ENCODE data around the gene KCTD7.
"Not testable (repeated sequence)": the region's sequence is repeated elsewhere in the genome, so short reads cannot be mapped to it uniquely, and the experiment has no call there.

The KCTD7 gene

DNA sequence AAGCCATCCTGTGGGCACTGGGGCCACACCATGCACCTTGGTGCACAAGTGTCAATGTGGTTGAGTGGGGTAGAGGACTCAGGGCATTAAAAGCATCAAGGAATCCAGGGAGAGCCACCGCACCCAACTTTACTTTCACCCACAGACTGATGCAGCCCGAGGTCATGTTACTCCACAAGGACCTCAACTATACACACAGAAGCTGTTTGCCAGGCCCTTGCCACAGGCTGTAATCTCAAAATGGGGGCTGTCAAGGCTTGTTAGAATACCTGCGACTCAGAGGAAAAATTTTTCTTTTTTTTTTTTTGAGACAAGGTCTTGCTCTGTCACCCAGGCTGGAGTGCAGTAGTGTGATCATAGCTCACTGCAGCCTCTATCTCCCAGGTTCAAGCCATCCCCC lies 26.5 kb upstream of the KCTD7 start:
- no peaks in the 10 kb centered on the region for H3K36me3 ChIP-seq (ENCODE audit: control insufficient read depth, insufficient read depth, low read length)
- no peak overlapping the region for H3K4me3 ChIP-seq (ENCODE audit: low read depth, low read length)
- H3K79me2 ChIP-seq, result no peaks in the 10 kb centered on the region
- TF ChIP-seq, protein P1, sequence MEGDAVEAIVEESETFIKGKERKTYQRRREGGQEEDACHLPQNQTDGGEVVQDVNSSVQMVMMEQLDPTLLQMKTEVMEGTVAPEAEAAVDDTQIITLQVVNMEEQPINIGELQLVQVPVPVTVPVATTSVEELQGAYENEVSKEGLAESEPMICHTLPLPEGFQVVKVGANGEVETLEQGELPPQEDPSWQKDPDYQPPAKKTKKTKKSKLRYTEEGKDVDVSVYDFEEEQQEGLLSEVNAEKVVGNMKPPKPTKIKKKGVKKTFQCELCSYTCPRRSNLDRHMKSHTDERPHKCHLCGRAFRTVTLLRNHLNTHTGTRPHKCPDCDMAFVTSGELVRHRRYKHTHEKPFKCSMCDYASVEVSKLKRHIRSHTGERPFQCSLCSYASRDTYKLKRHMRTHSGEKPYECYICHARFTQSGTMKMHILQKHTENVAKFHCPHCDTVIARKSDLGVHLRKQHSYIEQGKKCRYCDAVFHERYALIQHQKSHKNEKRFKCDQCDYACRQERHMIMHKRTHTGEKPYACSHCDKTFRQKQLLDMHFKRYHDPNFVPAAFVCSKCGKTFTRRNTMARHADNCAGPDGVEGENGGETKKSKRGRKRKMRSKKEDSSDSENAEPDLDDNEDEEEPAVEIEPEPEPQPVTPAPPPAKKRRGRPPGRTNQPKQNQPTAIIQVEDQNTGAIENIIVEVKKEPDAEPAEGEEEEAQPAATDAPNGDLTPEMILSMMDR (IDR thresholded peaks at IDR 0.05), result no peak
- no peak overlapping the region for H3K9ac ChIP-seq
- H3K9me3 ChIP-seq (ENCODE audit: control insufficient read depth, low read length), result no peaks in the 10 kb centered on the region
- no peaks in the 10 kb centered on the region for H3K27me3 ChIP-seq (ENCODE audit: control insufficient read depth, insufficient read depth, low read length)
- H2AFZ ChIP-seq, result no peak overlapping the region
- H3K4me1 ChIP-seq, result peaks cover 4% of the 10 kb centered on the region
- no peak overlapping the region for H3K27ac ChIP-seq
- no peak overlapping the region for H3K4me2 ChIP-seq (ENCODE audit: low read length)

DNA sequence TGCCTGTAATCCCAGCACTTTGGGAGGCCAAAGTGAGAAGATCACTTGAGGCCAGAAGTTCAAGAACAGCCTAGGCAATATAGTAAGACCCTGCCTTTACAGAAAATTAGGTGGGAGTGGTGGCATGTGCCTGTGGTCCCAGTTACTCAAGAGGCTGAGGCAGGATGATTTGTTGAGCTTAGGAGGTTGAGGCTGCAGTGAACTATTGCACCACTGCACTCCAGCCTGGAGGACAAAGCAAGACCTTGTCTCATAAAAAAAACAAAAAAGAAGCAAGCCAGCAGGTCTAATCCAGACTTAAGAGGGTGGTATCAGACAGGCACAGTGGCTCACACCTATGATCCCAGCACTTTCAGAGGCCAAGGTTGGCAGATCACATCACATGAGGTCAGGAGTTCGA lies 24.5 kb upstream of the KCTD7 start:
- H3K27me3 ChIP-seq (ENCODE audit: control insufficient read depth, insufficient read depth, low read length), result no peaks in the 10 kb centered on the region
- no peak overlapping the region for H3K4me2 ChIP-seq (ENCODE audit: low read length)
- H3K36me3 ChIP-seq (ENCODE audit: control insufficient read depth, insufficient read depth, low read length), result no peaks in the 10 kb centered on the region
- no peaks in the 10 kb centered on the region for H3K9me3 ChIP-seq (ENCODE audit: control insufficient read depth, low read length)
- no peak overlapping the region for H2AFZ ChIP-seq
- H3K27ac ChIP-seq, result no peak overlapping the region
- H3K4me1 ChIP-seq, result no peaks in the 10 kb centered on the region
- H3K4me3 ChIP-seq (ENCODE audit: low read depth, low read length), result no peak overlapping the region
- no peaks in the 10 kb centered on the region for H3K79me2 ChIP-seq
- TF ChIP-seq, protein P1 (IDR thresholded peaks at IDR 0.05), result no peak
- no peak overlapping the region for H3K9ac ChIP-seq

- H3K36me3 ChIP-seq (ENCODE audit: control insufficient read depth, insufficient read depth, low read length); H3K4me2 ChIP-seq (ENCODE audit: low read length); H3K27ac ChIP-seq; H3K79me2 ChIP-seq; H3K9ac ChIP-seq; H3K4me1 ChIP-seq; H2AFZ ChIP-seq; H3K4me3 ChIP-seq (ENCODE audit: low read depth, low read length); H3K9me3 ChIP-seq (ENCODE audit: control insufficient read depth, low read length); H3K27me3 ChIP-seq (ENCODE audit: control insufficient read depth, insufficient read depth, low read length): not testable (repeated sequence)
Observed at GRCh38 chr7:66606540-66607291, 22.0 kb upstream of the KCTD7 start.

- Histone ChIP-seq H3K27me3 (ENCODE audit: control insufficient read depth, insufficient read depth, low read length) (no peaks in the 10 kb centered on the region), H3K9me3 (ENCODE audit: control insufficient read depth, low read length) (no peaks in the 10 kb centered on the region), H3K79me2 (no peaks in the 10 kb centered on the region), H3K4me2 (ENCODE audit: low read length) (no peak overlapping the region), H2AFZ (no peak overlapping the region), H3K9ac (no peak overlapping the region), H3K4me3 (ENCODE audit: low read depth, low read length) (no peak overlapping the region), H3K4me1 (no peaks in the 10 kb centered on the region), H3K36me3 (ENCODE audit: control insufficient read depth, insufficient read depth, low read length) (no peaks in the 10 kb centered on the region), H3K27ac (no peak overlapping the region)
- TF ChIP-seq, protein P1 (IDR thresholded peaks at IDR 0.05), result no peak
Observed at GRCh38 chr7:66609176-66609575, 19.5 kb upstream of the KCTD7 start.

- H3K9ac ChIP-seq; H3K36me3 ChIP-seq (ENCODE audit: control insufficient read depth, insufficient read depth, low read length); H3K9me3 ChIP-seq (ENCODE audit: control insufficient read depth, low read length); H3K4me2 ChIP-seq (ENCODE audit: low read length); H3K79me2 ChIP-seq; H3K27ac ChIP-seq; H2AFZ ChIP-seq; H3K4me1 ChIP-seq; H3K27me3 ChIP-seq (ENCODE audit: control insufficient read depth, insufficient read depth, low read length); H3K4me3 ChIP-seq (ENCODE audit: low read depth, low read length): not testable (repeated sequence)
Observed at GRCh38 chr7:66614596-66614995, 14.1 kb upstream of the KCTD7 start.

DNA sequence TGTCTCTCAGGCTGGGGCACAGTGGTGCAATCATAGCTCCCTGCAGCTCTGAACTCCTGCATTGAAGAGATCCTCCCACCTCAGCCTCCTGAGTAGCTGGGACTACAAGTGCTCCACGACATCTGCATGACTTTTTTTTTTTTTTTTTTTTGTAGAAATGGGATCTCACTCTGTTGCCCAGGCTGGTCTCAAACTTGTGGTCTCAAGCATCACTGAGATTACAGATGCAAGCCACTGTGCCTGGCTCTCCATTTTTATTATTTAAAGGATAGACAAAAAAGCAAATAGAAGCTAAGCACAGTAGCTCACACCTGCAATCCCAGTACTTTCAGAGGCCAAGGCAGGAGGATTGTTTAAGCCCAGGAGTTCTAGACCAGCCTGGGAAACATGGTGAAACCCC lies 13.0 kb upstream of the KCTD7 start:
- Histone ChIP-seq H3K9me3 (ENCODE audit: control insufficient read depth, low read length) (no peaks in the 10 kb centered on the region), H3K79me2 (no peaks in the 10 kb centered on the region), H3K4me2 (ENCODE audit: low read length) (no peak overlapping the region), H3K36me3 (ENCODE audit: control insufficient read depth, insufficient read depth, low read length) (no peaks in the 10 kb centered on the region), H3K4me1 (no peaks in the 10 kb centered on the region), H3K9ac (no peak overlapping the region), H3K27me3 (ENCODE audit: control insufficient read depth, insufficient read depth, low read length) (no peaks in the 10 kb centered on the region), H3K27ac (no peak overlapping the region), H3K4me3 (ENCODE audit: low read depth, low read length) (no peak overlapping the region), H2AFZ (no peak overlapping the region)
- TF ChIP-seq, protein P1 (IDR thresholded peaks at IDR 0.05), result no peak

All from parathyroid adenoma (tissue), 2 donors.